HG03135 (cell line): Measurements from ENCODE around the gene SDR39U1.

ENCODE experiments used
- ATAC-seq: cut with Tn5 transposase; IDR thresholded peaks from one replicate; pipeline ENCODE4 v1.9.1; 2021; ENCODE audit warnings: mild to moderate bottlenecking, moderate library complexity; ENCODE audit not compliant: unreplicated experiment

SDR39U1 gene

GRCh38 chr14:24392325-24393091, 50.1 kb downstream of the SDR39U1 start:
- no peak for ATAC-seq

- no peak for ATAC-seq
Measured at GRCh38 chr14:24390701-24391468, 51.7 kb downstream of the SDR39U1 start.
